ENCODE measurements around the gene PRKACA.

Gene PRKACA

DNA sequence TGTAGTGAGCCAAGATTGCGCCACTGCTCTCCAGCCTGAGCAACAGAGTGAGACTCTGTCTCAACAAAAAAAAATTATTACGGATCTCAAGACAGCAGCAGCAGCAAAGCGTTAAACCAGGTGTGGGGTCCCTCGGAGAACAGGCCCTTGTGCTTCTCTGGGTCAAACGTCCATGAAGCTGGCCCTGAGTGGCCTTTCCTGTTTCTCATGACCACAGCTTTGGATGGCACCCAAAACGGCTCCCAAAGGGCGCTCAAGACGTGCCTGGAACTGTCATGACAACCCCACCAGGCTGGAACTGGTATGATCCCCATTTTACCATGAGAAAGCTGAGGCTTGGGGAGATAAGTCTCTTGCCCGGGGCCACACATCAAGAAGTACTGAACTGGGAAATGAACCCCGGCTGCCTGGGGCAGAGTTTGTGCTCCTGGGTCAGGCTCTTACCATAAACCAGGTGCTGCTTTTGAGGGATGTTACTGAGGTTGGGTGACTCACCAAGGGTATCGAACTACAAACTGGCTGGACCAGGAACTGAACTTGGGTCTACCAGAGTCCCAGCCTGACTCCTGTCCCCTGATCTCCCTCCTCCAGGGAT lies 15.4 kb downstream of the PRKACA start:
- Histone ChIP-seq H4K8ac (ENCODE audit: low read depth, low read length) (no peak overlapping the region), H2BK15ac (replicated peaks; ENCODE audit: low read depth) (no peak overlapping the region), H3K56ac (ENCODE audit: low read length) (no peak overlapping the region), H2AK5ac (ENCODE audit: low read length) (no peak overlapping the region), H3K4me2 (ENCODE audit: low read length) (no peak overlapping the region), H4K5ac (ENCODE audit: low read length) (no peak overlapping the region), H3K23ac (ENCODE audit: low read length) (no peak overlapping the region), H3K79me2 (ENCODE audit: control insufficient read depth, insufficient read depth, low read length) (no peaks in the 10 kb centered on the region), H3K79me1 (ENCODE audit: low read length) (no peaks in the 10 kb centered on the region), H3K27ac (ENCODE audit: low read depth, low read length) (no peak overlapping the region), H3K4me3 (ENCODE audit: low read length) (no peak overlapping the region), H3K9ac (ENCODE audit: low read length) (no peak overlapping the region), H3K18ac (ENCODE audit: low read length) (no peak overlapping the region), H3K36me3 (ENCODE audit: control insufficient read depth, insufficient read depth, low read length) (no peaks in the 10 kb centered on the region), H2BK120ac (ENCODE audit: low read depth, low read length) (no peak overlapping the region), H3K4me1 (ENCODE audit: control insufficient read depth, low read depth, low read length) (no peaks in the 10 kb centered on the region), H2BK5ac (ENCODE audit: low read length) (no peak overlapping the region), H3K27me3 (ENCODE audit: insufficient read depth, low read length, poor library complexity) (no peaks in the 10 kb centered on the region), H3K4ac (ENCODE audit: low read depth, low read length) (no peak overlapping the region)
- DNase-seq, result no peak
- no CpG with 5 or more reads among the region's 11 CpGs for WGBS (ENCODE audit: extremely low coverage, insufficient coverage, low lambda C conversion rate)

DNA sequence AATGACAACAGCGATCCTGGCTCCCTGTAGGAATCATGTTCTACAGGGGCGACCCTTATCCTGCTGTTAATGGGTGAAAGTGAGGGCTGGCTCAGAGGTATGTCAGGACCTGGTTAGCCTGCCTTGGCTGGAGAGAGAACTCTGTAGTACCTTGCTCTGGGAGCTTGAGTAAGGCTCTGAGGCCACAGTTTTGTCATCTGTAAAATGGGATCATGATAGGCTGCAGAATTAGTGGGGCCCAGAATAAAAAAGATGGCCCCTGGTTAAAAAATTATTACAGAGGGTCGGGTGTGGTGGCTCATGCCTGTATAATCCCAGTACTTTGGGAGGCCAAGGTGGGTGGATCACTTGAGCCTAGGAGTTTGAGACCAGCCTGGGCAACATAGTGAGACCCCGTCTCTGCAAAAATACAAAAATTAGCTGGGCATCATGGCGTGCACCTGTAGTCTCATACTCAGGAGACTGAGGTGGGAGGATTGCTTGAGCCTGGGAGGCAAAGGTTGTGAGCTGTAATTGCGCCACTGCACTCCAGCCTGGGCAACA lies 16.5 kb downstream of the PRKACA start:
- Histone ChIP-seq H2BK15ac (replicated peaks; ENCODE audit: low read depth) (no peak overlapping the region), H3K4me2 (ENCODE audit: low read length) (no peak overlapping the region), H3K36me3 (ENCODE audit: control insufficient read depth, insufficient read depth, low read length) (no peaks in the 10 kb centered on the region), H3K79me2 (ENCODE audit: control insufficient read depth, insufficient read depth, low read length) (no peaks in the 10 kb centered on the region), H3K4me3 (ENCODE audit: low read length) (no peak overlapping the region), H3K27ac (ENCODE audit: low read depth, low read length) (no peak overlapping the region), H3K56ac (ENCODE audit: low read length) (no peak overlapping the region), H3K27me3 (ENCODE audit: insufficient read depth, low read length, poor library complexity) (no peaks in the 10 kb centered on the region), H3K18ac (ENCODE audit: low read length) (no peak overlapping the region), H3K4ac (ENCODE audit: low read depth, low read length) (no peak overlapping the region), H2BK5ac (ENCODE audit: low read length) (no peak overlapping the region), H3K23ac (ENCODE audit: low read length) (no peak overlapping the region), H3K79me1 (ENCODE audit: low read length) (no peaks in the 10 kb centered on the region), H4K8ac (ENCODE audit: low read depth, low read length) (no peak overlapping the region), H3K4me1 (ENCODE audit: control insufficient read depth, low read depth, low read length) (no peaks in the 10 kb centered on the region), H2AK5ac (ENCODE audit: low read length) (no peak overlapping the region), H4K5ac (ENCODE audit: low read length) (no peak overlapping the region), H3K9ac (ENCODE audit: low read length) (no peak overlapping the region), H2BK120ac (ENCODE audit: low read depth, low read length) (no peak overlapping the region)
- no CpG with 5 or more reads among the region's 6 CpGs for WGBS (ENCODE audit: extremely low coverage, insufficient coverage, low lambda C conversion rate)
- no peak for DNase-seq

GRCh38 chr19:14097532-14098151 lies 19.9 kb downstream of the PRKACA start:
- H4K5ac ChIP-seq (ENCODE audit: low read length), result no peak overlapping the region

GRCh38 chr19:14096272-14096992 lies 21.1 kb downstream of the PRKACA start:
- Histone ChIP-seq H3K4me1 (ENCODE audit: control insufficient read depth, low read depth, low read length) (peaks cover 2% of the 10 kb centered on the region), H3K4me3 (ENCODE audit: low read length) (no peak overlapping the region), H3K27me3 (ENCODE audit: insufficient read depth, low read length, poor library complexity) (no peaks in the 10 kb centered on the region), H3K36me3 (ENCODE audit: control insufficient read depth, insufficient read depth, low read length) (no peaks in the 10 kb centered on the region), H3K9ac (ENCODE audit: low read length) (no peak overlapping the region), H4K5ac (ENCODE audit: low read length) (no peak overlapping the region), H2BK15ac (replicated peaks; ENCODE audit: low read depth) (no peak overlapping the region), H3K18ac (ENCODE audit: low read length) (no peak overlapping the region), H3K27ac (ENCODE audit: low read depth, low read length) (no peak overlapping the region), H3K79me1 (ENCODE audit: low read length) (no peaks in the 10 kb centered on the region), H3K4ac (ENCODE audit: low read depth, low read length) (no peak overlapping the region), H2BK5ac (ENCODE audit: low read length) (no peak overlapping the region), H3K56ac (ENCODE audit: low read length) (no peak overlapping the region), H2BK120ac (ENCODE audit: low read depth, low read length) (no peak overlapping the region), H3K23ac (ENCODE audit: low read length) (no peak overlapping the region), H4K8ac (ENCODE audit: low read depth, low read length) (no peak overlapping the region), H3K79me2 (ENCODE audit: control insufficient read depth, insufficient read depth, low read length) (no peaks in the 10 kb centered on the region), H3K4me2 (ENCODE audit: low read length) (no peak overlapping the region), H2AK5ac (ENCODE audit: low read length) (no peak overlapping the region)
- no CpG with 5 or more reads among the region's 11 CpGs for WGBS (ENCODE audit: extremely low coverage, insufficient coverage, low lambda C conversion rate)
- peak; percentile 37 for DNase-seq

More at GRCh38 chr19:14097532-14098151, 19.9 kb downstream of the PRKACA start:
- no peak overlapping the region for H2BK5ac ChIP-seq (ENCODE audit: low read length)
- H3K79me2 ChIP-seq (ENCODE audit: control insufficient read depth, insufficient read depth, low read length), result no peaks in the 10 kb centered on the region
- H3K4me1 ChIP-seq (ENCODE audit: control insufficient read depth, low read depth, low read length), result no peaks in the 10 kb centered on the region
- H3K27me3 ChIP-seq (ENCODE audit: insufficient read depth, low read length, poor library complexity), result no peaks in the 10 kb centered on the region
- H3K27ac ChIP-seq (ENCODE audit: low read depth, low read length), result no peak overlapping the region
- H3K56ac ChIP-seq (ENCODE audit: low read length), result no peak overlapping the region
- no peak overlapping the region for H2AK5ac ChIP-seq (ENCODE audit: low read length)
- no peak overlapping the region for H3K4ac ChIP-seq (ENCODE audit: low read depth, low read length)
- no peak overlapping the region for H3K4me3 ChIP-seq (ENCODE audit: low read length)
- H2BK15ac ChIP-seq (replicated peaks; ENCODE audit: low read depth), result no peak overlapping the region
- no peak overlapping the region for H3K23ac ChIP-seq (ENCODE audit: low read length)
- no peak overlapping the region for H3K9ac ChIP-seq (ENCODE audit: low read length)
- no peak overlapping the region for H4K8ac ChIP-seq (ENCODE audit: low read depth, low read length)
- no peak overlapping the region for H3K18ac ChIP-seq (ENCODE audit: low read length)
- no peak overlapping the region for H3K4me2 ChIP-seq (ENCODE audit: low read length)
- WGBS (ENCODE audit: extremely low coverage, insufficient coverage, low lambda C conversion rate), result no CpG with 5 or more reads among the region's 21 CpGs
- no peaks in the 10 kb centered on the region for H3K79me1 ChIP-seq (ENCODE audit: low read length)
- peak; percentile 41 for DNase-seq
- H3K36me3 ChIP-seq (ENCODE audit: control insufficient read depth, insufficient read depth, low read length), result no peaks in the 10 kb centered on the region
- H2BK120ac ChIP-seq (ENCODE audit: low read depth, low read length), result no peak overlapping the region

- Histone ChIP-seq H2BK15ac (replicated peaks; ENCODE audit: low read depth) (no peak overlapping the region), H3K79me2 (ENCODE audit: control insufficient read depth, insufficient read depth, low read length) (no peaks in the 10 kb centered on the region), H3K27me3 (ENCODE audit: insufficient read depth, low read length, poor library complexity) (no peaks in the 10 kb centered on the region), H2BK5ac (ENCODE audit: low read length) (no peak overlapping the region), H2BK120ac (ENCODE audit: low read depth, low read length) (no peak overlapping the region), H3K36me3 (ENCODE audit: control insufficient read depth, insufficient read depth, low read length) (no peaks in the 10 kb centered on the region), H3K9ac (ENCODE audit: low read length) (no peak overlapping the region), H3K56ac (ENCODE audit: low read length) (no peak overlapping the region), H3K79me1 (ENCODE audit: low read length) (no peaks in the 10 kb centered on the region), H3K27ac (ENCODE audit: low read depth, low read length) (no peak overlapping the region), H2AK5ac (ENCODE audit: low read length) (no peak overlapping the region), H3K23ac (ENCODE audit: low read length) (no peak overlapping the region), H3K4ac (ENCODE audit: low read depth, low read length) (no peak overlapping the region), H3K4me1 (ENCODE audit: control insufficient read depth, low read depth, low read length) (peaks cover 2% of the 10 kb centered on the region), H4K8ac (ENCODE audit: low read depth, low read length) (no peak overlapping the region), H3K18ac (ENCODE audit: low read length) (no peak overlapping the region), H3K4me3 (ENCODE audit: low read length) (no peak overlapping the region), H4K5ac (ENCODE audit: low read length) (no peak overlapping the region), H3K4me2 (ENCODE audit: low read length) (no peak overlapping the region)
- no peak for DNase-seq
- WGBS (ENCODE audit: extremely low coverage, insufficient coverage, low lambda C conversion rate), result no CpG with 5 or more reads among the region's 7 CpGs
These were observed 22.7 kb downstream of the PRKACA start for GRCh38 chr19:14094854-14095253.

Measured in mesendoderm (in vitro differentiated cells).